ENCODE measurements around the gene GNB1L.

GNB1L gene

DNA sequence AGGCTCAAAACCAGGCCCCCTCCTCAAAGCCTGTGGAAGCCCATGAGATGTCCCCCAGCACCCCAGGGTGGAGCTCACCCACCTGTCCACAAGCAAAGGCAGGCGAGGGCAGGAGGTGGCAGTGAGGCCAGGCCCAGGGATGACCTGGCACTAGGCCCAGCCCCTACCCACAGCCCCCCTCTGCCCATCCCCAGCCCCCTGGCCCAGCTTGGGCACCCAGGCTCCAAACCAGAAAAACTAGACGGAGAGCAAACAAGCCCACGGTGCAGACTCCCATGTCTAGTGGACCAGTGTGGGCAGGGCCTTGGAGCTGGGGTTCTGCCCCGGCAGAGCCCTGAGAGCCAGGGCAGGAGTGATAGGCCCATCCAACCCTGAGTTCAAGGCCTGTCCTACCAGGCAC lies 111.0 kb downstream of the GNB1L start:
- H3K36me3 ChIP-seq (ENCODE audit: control insufficient read depth in 1 of 2, insufficient read depth in 2 of 2, low read depth in 1 of 2, low read length in 2 of 2) = no peaks in the 10 kb centered on the region
- peaks cover 6 to 20% of the 10 kb centered on the region in 2 experiments for H3K27me3 ChIP-seq (ENCODE audit: control insufficient read depth in 1 of 2, insufficient read depth in 1 of 2, low read length in 2 of 2)
- H3K79me1 ChIP-seq (replicated peaks; ENCODE audit: low read length, poor library complexity, severe bottlenecking) = no peaks in the 10 kb centered on the region
- H3K27ac ChIP-seq (ENCODE audit: low read length, poor library complexity, severe bottlenecking) = no peak overlapping the region
- H2BK5ac ChIP-seq (ENCODE audit: low read depth, low read length, poor library complexity, severe bottlenecking) = no peak overlapping the region
- no peak for DNase-seq
- H2AK5ac ChIP-seq (ENCODE audit: low read length, severe bottlenecking) = no peak overlapping the region
- no peak overlapping the region for H2BK15ac ChIP-seq (ENCODE audit: low read depth, poor library complexity, severe bottlenecking)
- H3K9me3 ChIP-seq (ENCODE audit: control insufficient read depth, low read length) = no peaks in the 10 kb centered on the region
- H3K4me1 ChIP-seq (ENCODE audit: control insufficient read depth, insufficient read depth, low read depth, low read length) = peaks cover 6% of the 10 kb centered on the region
- no peak overlapping the region for H3K4me3 ChIP-seq (ENCODE audit: insufficient read depth in 1 of 2, low read depth in 1 of 2, low read length in 2 of 2)
- 92% methylated on average over 4 of the region's 4 CpGs for WGBS
- H4K8ac ChIP-seq (ENCODE audit: low read length) = no peak overlapping the region
- H2BK12ac ChIP-seq (ENCODE audit: low read length in 2 of 2) = no peak overlapping the region
- no peak overlapping the region for H3K18ac ChIP-seq (ENCODE audit: low read depth in 1 of 2, low read length in 2 of 2)
- H2BK120ac ChIP-seq (ENCODE audit: low read depth, low read length) = no peak overlapping the region
- no peak overlapping the region for H3K4me2 ChIP-seq (ENCODE audit: low read length, poor library complexity, severe bottlenecking)
- H3K14ac ChIP-seq (ENCODE audit: low read length in 2 of 2) = no peak overlapping the region
- H3K9ac ChIP-seq (ENCODE audit: low read length) = no peak overlapping the region
- H2AFZ ChIP-seq (ENCODE audit: low read depth, low read length) = no peak overlapping the region
- H4K91ac ChIP-seq (ENCODE audit: low read length) = peak overlapping the region; percentile 11
- no peak overlapping the region for H3K23ac ChIP-seq (ENCODE audit: low read length in 2 of 2)
- no peak overlapping the region for H3K4ac ChIP-seq (ENCODE audit: low read depth in 1 of 2, low read length in 2 of 2)

DNA sequence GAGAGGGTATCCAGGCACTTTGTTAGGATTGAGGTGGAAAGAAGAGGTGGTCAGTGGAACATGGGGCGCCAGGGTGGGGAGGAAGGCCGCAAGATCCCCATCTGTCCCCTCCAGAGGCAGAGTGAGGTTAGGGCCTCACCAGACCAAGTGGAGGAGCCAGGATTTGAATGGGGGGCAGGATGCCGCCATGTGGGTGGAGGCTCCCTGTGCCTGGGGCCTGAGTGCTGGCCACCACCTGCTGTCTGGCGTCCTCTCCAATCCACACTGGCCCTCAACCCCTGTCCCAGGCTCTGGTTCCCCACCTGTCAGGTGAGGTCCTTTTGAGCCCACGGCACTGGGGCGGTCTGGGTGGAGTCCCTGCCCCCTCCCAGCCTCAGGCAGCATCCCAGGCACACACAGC lies 111.6 kb downstream of the GNB1L start:
- no peak overlapping the region for H4K91ac ChIP-seq (ENCODE audit: low read length)
- no peak overlapping the region for H3K4me3 ChIP-seq (ENCODE audit: insufficient read depth in 1 of 2, low read depth in 1 of 2, low read length in 2 of 2)
- no peak for DNase-seq
- no peak overlapping the region for H2AK5ac ChIP-seq (ENCODE audit: low read length, severe bottlenecking)
- no peak overlapping the region for H2AFZ ChIP-seq (ENCODE audit: low read depth, low read length)
- no peak overlapping the region for H4K8ac ChIP-seq (ENCODE audit: low read length)
- H3K79me1 ChIP-seq (replicated peaks; ENCODE audit: low read length, poor library complexity, severe bottlenecking) = no peaks in the 10 kb centered on the region
- H2BK12ac ChIP-seq (ENCODE audit: low read length in 2 of 2) = no peak overlapping the region
- no peak overlapping the region for H2BK15ac ChIP-seq (ENCODE audit: low read depth, poor library complexity, severe bottlenecking)
- peaks cover 3 to 23% of the 10 kb centered on the region in 2 experiments for H3K27me3 ChIP-seq (ENCODE audit: control insufficient read depth in 1 of 2, insufficient read depth in 1 of 2, low read length in 2 of 2)
- no peak overlapping the region for H3K18ac ChIP-seq (ENCODE audit: low read depth in 1 of 2, low read length in 2 of 2)
- no peaks in the 10 kb centered on the region for H3K36me3 ChIP-seq (ENCODE audit: control insufficient read depth in 1 of 2, insufficient read depth in 2 of 2, low read depth in 1 of 2, low read length in 2 of 2)
- no peak overlapping the region for H2BK5ac ChIP-seq (ENCODE audit: low read depth, low read length, poor library complexity, severe bottlenecking)
- WGBS = 93% methylated on average over 6 of the region's 6 CpGs
- H3K4me2 ChIP-seq (ENCODE audit: low read length, poor library complexity, severe bottlenecking) = no peak overlapping the region
- no peak overlapping the region for H3K9ac ChIP-seq (ENCODE audit: low read length)
- peaks cover 6% of the 10 kb centered on the region for H3K4me1 ChIP-seq (ENCODE audit: control insufficient read depth, insufficient read depth, low read depth, low read length)
- no peak overlapping the region for H3K14ac ChIP-seq (ENCODE audit: low read length in 2 of 2)
- H3K27ac ChIP-seq (ENCODE audit: low read length, poor library complexity, severe bottlenecking) = no peak overlapping the region
- H3K9me3 ChIP-seq (ENCODE audit: control insufficient read depth, low read length) = no peaks in the 10 kb centered on the region
- no peak overlapping the region for H3K23ac ChIP-seq (ENCODE audit: low read length in 2 of 2)
- no peak overlapping the region for H2BK120ac ChIP-seq (ENCODE audit: low read depth, low read length)
- no peak overlapping the region for H3K4ac ChIP-seq (ENCODE audit: low read depth in 1 of 2, low read length in 2 of 2)

DNA sequence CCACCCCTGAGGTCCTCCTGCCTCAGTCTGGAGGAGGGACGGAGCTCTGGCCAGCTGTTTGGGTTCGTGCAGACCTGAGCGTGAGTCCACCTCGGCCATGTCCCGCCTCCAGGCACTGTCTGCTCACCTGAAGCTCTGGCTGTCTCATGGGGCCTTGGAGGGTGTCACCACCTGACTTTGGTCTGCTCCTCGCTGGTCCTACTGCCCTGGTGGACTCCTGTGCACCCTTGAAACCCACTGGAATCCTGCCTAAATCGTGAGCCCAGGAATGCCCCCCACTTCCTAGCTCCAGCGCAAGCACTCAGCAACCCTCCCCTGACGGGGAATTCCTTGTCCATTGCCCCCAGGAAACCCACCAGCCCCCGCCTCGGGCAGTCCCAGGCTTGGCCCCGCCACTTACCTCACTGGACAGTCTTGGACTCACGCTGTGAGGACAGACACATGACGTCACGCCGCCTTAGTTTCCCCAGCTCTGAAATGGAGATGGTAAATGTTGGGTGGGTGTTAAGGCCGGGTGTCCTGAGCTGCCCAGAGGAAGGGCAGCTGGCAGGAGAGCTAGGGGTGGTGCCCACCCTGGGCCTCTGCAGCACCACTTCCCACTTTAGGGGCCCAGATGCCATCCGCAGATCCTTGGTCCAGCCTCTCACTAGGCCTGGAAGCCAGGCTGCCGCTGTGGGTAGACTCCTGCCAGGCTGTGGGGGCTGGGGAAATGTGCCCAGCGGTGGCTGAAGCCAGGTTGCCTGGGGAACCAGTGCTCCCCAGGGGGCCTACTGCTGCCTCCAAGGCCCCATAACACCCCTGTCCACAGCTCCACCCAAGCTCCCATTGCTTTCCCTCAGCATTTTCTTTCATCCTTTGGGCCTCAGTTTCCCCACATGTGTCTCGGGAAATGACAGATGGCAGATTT lies 112.3 kb downstream of the GNB1L start:
- 89% methylated on average over 21 of the region's 21 CpGs for WGBS
- H3K18ac ChIP-seq (ENCODE audit: low read depth in 1 of 2, low read length in 2 of 2) = no peak overlapping the region
- no peak overlapping the region for H2AK5ac ChIP-seq (ENCODE audit: low read length, severe bottlenecking)
- no peak overlapping the region for H2AFZ ChIP-seq (ENCODE audit: low read depth, low read length)
- peaks cover 3 to 24% of the 10 kb centered on the region in 2 experiments for H3K27me3 ChIP-seq (ENCODE audit: control insufficient read depth in 1 of 2, insufficient read depth in 1 of 2, low read length in 2 of 2)
- no peak overlapping the region for H3K9ac ChIP-seq (ENCODE audit: low read length)
- H3K14ac ChIP-seq (ENCODE audit: low read length in 2 of 2) = no peak overlapping the region
- no peak overlapping the region for H4K8ac ChIP-seq (ENCODE audit: low read length)
- H3K4me2 ChIP-seq (ENCODE audit: low read length, poor library complexity, severe bottlenecking) = no peak overlapping the region
- no peak overlapping the region for H2BK5ac ChIP-seq (ENCODE audit: low read depth, low read length, poor library complexity, severe bottlenecking)
- no peak overlapping the region for H2BK15ac ChIP-seq (ENCODE audit: low read depth, poor library complexity, severe bottlenecking)
- peak overlapping the region; percentile 18 for H4K91ac ChIP-seq (ENCODE audit: low read length)
- no peak overlapping the region for H3K4me3 ChIP-seq (ENCODE audit: insufficient read depth in 1 of 2, low read depth in 1 of 2, low read length in 2 of 2)
- no peak overlapping the region for H3K4ac ChIP-seq (ENCODE audit: low read depth in 1 of 2, low read length in 2 of 2)
- no peak overlapping the region for H2BK12ac ChIP-seq (ENCODE audit: low read length in 2 of 2)
- H3K36me3 ChIP-seq (ENCODE audit: control insufficient read depth in 1 of 2, insufficient read depth in 2 of 2, low read depth in 1 of 2, low read length in 2 of 2) = no peaks in the 10 kb centered on the region
- H2BK120ac ChIP-seq (ENCODE audit: low read depth, low read length) = no peak overlapping the region
- no peaks in the 10 kb centered on the region for H3K9me3 ChIP-seq (ENCODE audit: control insufficient read depth, low read length)
- no peaks in the 10 kb centered on the region for H3K79me1 ChIP-seq (replicated peaks; ENCODE audit: low read length, poor library complexity, severe bottlenecking)
- no peak overlapping the region for H3K27ac ChIP-seq (ENCODE audit: low read length, poor library complexity, severe bottlenecking)
- H3K23ac ChIP-seq (ENCODE audit: low read length in 2 of 2) = no peak overlapping the region
- peaks cover 6% of the 10 kb centered on the region for H3K4me1 ChIP-seq (ENCODE audit: control insufficient read depth, insufficient read depth, low read depth, low read length)
- no peak for DNase-seq

DNA sequence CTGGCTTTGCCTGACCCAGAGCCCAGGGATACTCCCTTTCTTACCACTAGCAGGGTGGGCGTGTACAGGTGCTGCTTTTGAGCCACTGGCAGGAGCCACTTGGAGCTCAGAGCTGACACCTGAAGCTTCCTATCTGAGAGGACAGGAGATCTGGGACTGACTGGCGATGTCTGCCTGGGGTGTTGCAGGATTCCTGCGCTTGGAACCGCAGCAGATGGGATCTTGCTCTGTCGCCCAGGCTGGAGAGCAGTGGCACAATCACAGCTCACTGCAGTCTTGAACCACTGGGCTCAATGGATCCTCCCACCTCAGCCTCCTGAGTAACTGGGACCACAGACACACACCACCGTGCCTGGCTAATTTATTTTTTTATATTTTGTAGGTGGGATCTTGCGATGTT lies 113.6 kb downstream of the GNB1L start:
- Histone ChIP-seq H3K27ac (ENCODE audit: low read length, poor library complexity, severe bottlenecking) (no peak overlapping the region), H3K23ac (ENCODE audit: low read length in 2 of 2) (no peak overlapping the region), H3K4me1 (ENCODE audit: control insufficient read depth, insufficient read depth, low read depth, low read length) (peaks cover 6% of the 10 kb centered on the region), H2BK5ac (ENCODE audit: low read depth, low read length, poor library complexity, severe bottlenecking) (no peak overlapping the region), H3K27me3 (ENCODE audit: control insufficient read depth in 1 of 2, insufficient read depth in 1 of 2, low read length in 2 of 2) (peaks cover 7 to 33% of the 10 kb centered on the region in 2 experiments), H3K14ac (ENCODE audit: low read length in 2 of 2) (no peak overlapping the region), H3K36me3 (ENCODE audit: control insufficient read depth in 1 of 2, insufficient read depth in 2 of 2, low read depth in 1 of 2, low read length in 2 of 2) (no peaks in the 10 kb centered on the region), H2BK12ac (ENCODE audit: low read length in 2 of 2) (no peak overlapping the region), H2BK120ac (ENCODE audit: low read depth, low read length) (no peak overlapping the region), H2AK5ac (ENCODE audit: low read length, severe bottlenecking) (no peak overlapping the region), H3K9me3 (ENCODE audit: control insufficient read depth, low read length) (no peaks in the 10 kb centered on the region), H2BK15ac (ENCODE audit: low read depth, poor library complexity, severe bottlenecking) (no peak overlapping the region), H3K4me2 (ENCODE audit: low read length, poor library complexity, severe bottlenecking) (no peak overlapping the region), H4K8ac (ENCODE audit: low read length) (no peak overlapping the region), H3K9ac (ENCODE audit: low read length) (no peak overlapping the region), H3K4me3 (ENCODE audit: insufficient read depth in 1 of 2, low read depth in 1 of 2, low read length in 2 of 2) (no peak overlapping the region), H4K91ac (ENCODE audit: low read length) (no peak overlapping the region), H3K4ac (ENCODE audit: low read depth in 1 of 2, low read length in 2 of 2) (no peak overlapping the region), H2AFZ (ENCODE audit: low read depth, low read length) (no peak overlapping the region), H3K79me1 (replicated peaks; ENCODE audit: low read length, poor library complexity, severe bottlenecking) (no peaks in the 10 kb centered on the region), H3K18ac (ENCODE audit: low read depth in 1 of 2, low read length in 2 of 2) (no peak overlapping the region)
- DNase-seq = no peak
- 94% methylated on average over 6 of the region's 7 CpGs for WGBS
